NCI-H2029 (cell line): Measurements from ENCODE around the gene BCL11A.

Experiments
- DNase-seq: peaks from one replicate; lab custom pipeline; 2025; lab: John Stamatoyannopoulos, UW

The BCL11A gene

DNA sequence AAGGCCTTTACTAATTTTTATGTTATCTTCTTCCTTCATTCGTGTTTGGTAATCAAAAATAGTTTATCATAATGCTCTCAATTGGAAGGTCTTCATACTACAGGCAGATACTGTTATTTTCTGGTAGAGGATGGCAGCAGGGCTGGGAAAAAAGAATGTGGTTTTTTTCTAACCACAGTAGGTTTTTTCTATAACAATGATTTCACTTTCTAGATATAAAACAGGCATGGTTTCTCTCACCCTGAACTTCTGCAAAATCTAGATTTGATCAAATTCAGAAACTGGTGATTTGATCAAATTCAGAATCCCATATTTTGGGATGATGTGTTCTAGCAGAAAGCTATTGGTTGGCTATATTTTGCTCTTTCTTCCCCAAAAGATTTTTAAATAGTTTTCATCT is 27.6 kb downstream of the BCL11A start:
- DNase-seq: no peak

- no peak for DNase-seq
Measured at GRCh38 chr2:60524874-60525273, 28.6 kb downstream of the BCL11A start.

- no peak for DNase-seq
Measured at GRCh38 chr2:60523963-60524362, 29.5 kb downstream of the BCL11A start.

DNA sequence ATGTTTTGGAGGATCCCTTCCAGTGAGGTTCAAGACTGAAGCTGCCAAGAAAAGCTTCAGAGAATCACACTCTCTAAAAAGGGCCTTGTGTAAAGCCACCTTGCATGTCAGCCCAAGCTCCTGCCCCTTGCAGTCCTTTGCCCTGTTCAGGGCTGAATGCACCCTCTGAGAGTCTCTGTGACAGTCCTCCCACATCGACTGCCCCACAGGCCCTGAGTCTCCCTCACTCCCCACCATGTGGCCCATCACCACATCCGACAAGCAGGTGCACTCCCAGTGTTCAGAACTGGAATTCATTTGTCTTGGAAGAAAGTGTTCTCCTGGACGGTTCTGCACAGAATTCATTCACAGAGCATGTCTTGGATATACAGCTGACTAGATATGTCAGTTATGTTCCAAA is 31.0 kb downstream of the BCL11A start:
- DNase-seq: no peak

GRCh38 chr2:60521626-60522025 is 31.8 kb downstream of the BCL11A start:
- no peak for DNase-seq

DNA sequence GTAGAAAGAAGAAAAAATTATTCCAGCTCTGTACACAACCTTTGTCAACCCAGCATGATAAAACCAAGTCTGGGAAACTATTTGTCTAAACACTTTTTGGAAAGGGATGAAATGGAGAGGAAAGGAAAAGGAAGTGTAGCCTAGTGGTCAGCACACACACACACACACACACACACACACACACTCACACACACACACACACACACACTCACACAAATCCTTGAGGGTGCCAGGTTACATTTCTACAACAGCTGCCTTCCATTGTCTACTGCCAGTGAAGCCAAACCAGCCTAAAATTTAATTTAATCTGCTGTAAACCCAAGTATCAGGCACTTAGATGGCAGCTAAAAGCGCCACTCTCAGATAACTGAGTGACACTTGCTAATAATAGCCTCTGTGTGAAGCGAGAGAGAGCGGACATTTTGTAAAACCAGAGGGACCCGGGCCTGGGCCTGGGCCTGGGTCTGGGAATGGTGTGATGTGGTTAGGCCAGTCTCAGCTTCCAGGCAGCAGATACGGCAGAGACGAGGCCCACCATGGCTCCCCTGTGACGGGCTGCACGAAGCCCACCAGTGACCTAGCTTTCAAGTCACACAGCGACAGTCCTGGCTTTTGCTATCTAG is 32.4 kb downstream of the BCL11A start:
- DNase-seq: no peak

DNA sequence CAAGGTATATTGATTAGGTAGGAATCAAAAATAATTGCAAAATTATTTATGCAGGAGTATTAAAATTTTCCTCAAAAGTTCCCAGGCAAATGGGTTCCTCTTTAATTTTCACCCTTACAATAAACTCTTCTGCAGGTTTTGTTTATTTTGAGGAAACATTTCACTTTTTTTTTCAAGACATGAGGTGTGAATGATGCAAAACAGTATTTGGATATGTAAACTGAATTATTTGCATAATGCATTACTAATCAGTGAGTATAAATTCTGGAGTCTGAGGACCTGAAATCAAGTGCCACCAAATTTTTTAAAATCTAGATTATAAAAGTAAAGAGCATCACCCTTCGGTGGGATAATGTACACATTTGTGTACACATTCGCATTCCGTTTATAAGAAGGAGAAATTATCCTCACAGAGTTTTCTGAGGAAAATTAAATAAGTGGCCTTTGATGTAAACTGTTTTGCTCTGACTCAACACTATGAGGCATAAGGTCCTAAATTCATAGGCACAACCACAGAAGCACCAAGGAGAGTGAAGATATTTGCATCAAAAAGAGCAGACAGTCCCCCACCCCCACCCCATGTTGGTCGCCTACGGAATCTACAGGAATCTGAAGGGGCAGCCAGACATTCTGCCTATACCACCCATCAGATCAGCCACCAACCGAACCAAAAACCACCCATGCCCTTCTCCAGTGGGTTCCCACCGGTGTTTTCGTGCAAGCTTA is 33.1 kb downstream of the BCL11A start:
- no peak for DNase-seq

- DNase-seq: no peak
Measured at GRCh38 chr2:60519231-60519863, 34.1 kb downstream of the BCL11A start.

DNA sequence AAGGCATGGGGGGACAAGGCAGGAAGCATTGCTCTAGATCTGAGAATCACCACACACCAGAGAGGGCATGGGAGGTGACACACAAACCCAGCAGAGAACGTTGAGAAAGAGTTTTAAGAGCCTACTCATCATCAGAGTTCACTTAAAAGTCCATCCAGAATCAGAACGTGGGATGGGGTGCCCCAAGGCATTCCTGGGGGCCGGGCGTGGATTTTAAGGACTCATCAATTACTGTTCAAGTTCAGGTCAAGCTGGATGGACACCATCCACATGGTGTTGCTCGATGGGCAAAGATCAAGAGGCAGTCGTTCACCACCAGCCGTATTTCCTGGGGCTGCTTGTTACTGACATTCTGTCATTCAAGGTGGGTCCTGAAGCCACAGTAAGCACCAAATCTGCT is 34.9 kb downstream of the BCL11A start:
- no peak for DNase-seq

GRCh38 chr2:60517446-60517845 is 36.0 kb downstream of the BCL11A start:
- no peak for DNase-seq

DNA sequence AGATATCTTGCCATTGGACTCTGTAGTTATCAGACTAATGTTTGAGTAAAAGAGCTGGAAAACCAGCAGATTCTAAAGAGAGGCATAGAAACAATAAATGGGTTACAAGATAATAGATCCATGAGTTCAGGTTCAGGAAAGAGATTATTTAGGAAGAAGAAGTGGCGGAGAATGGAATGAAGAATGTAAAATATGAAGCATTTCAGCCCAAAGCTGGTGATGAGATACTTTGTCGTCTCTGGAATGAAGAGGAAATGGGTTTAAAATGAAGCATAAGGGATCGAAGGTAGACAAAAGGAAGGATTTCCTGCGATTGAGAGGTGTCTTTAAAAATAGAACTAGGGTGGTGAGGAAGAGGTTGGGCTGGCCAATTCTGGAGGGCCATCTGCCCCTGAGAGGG is 36.6 kb downstream of the BCL11A start:
- no peak for DNase-seq

DNA sequence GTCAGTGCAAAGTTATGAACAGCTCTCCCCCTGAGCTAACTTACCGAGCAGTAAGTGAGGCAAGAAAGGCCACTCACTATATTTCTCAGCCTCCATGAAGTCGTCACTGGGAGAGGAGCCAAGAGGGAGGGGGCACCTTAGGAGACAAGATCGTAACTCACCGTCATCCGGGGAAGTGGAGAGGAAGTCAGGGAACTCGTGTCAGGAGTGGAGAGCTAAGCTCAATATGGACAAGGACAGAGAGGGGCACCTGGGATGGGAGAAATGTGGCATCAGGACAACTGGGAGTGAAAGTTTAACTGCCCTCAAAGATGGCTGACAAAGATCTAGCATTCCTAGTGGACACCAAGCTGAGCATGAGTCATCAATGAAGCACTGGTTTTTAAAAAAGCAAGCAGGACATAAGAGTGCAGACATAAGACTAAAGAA is 37.1 kb downstream of the BCL11A start:
- no peak for DNase-seq

DNA sequence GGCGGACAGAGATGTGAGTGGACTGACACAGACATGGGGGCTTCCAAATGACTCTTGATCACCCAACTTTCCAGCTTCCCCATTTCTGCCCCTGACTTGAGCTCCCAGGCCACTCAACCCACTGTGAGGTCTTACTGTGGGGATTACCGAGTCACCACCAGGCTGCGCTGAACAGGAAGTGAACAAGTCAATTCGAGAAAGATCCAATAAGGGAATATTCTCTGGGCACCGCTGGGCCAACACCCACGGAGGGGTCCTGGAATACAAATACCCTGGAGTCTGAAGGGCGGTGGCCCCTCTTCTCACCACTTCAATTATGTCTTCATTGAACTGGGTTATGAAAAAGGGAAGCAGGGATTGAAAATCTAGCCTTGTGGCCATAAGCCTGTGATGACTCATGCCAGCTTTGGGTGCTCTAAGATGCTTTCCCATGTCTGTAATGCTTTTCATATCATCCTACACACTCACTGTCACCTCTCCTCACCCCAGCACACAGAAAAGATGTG is 37.7 kb downstream of the BCL11A start:
- no peak for DNase-seq

GRCh38 chr2:60513996-60514395 is 39.5 kb downstream of the BCL11A start:
- DNase-seq: no peak

GRCh38 chr2:60513191-60513590 is 40.3 kb downstream of the BCL11A start:
- DNase-seq: no peak

DNA sequence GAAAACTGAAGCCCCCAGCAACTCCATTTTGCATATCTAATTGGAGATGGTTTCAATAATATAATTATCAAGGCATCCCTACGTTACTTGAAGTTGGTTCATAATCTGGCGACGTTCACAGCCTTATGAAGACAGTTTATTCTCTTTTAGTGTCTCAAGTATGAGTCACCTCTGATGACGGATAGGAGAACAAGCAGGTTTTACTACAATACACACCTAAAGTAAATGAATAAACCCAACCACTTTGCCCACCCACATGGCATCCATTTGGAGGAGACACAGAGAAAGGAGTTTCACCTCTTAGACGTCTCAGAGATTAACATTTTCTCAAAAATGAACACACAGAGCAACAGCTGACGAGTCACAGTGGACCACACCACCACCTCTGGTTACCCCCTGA is 40.8 kb downstream of the BCL11A start:
- DNase-seq: no peak

DNA sequence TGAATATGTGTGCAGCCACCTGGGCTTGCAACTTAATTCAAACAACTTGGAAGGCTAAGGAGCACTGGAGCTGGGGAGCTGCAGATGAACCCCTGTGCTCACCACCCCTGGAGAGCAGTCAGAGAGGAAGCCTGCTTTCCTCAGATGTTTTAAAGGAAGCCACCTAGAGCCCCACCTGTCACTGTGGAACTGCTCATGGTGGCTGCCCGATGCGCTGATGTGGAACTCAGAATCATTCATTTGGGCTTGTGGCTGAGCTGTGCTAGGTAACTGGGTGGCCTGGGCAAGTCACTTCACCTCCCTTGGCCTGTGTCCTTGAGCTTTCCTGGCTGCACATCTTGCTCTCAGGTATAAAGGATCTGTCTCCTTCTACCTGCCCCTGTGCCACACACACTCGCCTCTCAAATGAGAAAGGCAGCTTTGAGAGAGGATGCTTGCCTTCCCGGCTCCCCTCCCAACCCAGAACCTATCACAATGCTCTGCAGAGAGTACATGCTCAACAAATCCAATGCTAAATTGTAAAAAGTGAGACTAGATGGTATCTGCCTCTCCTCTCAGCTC is 41.3 kb downstream of the BCL11A start:
- no peak for DNase-seq

GRCh38 chr2:60510713-60511112 is 42.7 kb downstream of the BCL11A start:
- DNase-seq: no peak

- no peak for DNase-seq
Measured at GRCh38 chr2:60509066-60509465, 44.4 kb downstream of the BCL11A start.

GRCh38 chr2:60508339-60508917 is 45.0 kb downstream of the BCL11A start:
- no peak for DNase-seq

DNA sequence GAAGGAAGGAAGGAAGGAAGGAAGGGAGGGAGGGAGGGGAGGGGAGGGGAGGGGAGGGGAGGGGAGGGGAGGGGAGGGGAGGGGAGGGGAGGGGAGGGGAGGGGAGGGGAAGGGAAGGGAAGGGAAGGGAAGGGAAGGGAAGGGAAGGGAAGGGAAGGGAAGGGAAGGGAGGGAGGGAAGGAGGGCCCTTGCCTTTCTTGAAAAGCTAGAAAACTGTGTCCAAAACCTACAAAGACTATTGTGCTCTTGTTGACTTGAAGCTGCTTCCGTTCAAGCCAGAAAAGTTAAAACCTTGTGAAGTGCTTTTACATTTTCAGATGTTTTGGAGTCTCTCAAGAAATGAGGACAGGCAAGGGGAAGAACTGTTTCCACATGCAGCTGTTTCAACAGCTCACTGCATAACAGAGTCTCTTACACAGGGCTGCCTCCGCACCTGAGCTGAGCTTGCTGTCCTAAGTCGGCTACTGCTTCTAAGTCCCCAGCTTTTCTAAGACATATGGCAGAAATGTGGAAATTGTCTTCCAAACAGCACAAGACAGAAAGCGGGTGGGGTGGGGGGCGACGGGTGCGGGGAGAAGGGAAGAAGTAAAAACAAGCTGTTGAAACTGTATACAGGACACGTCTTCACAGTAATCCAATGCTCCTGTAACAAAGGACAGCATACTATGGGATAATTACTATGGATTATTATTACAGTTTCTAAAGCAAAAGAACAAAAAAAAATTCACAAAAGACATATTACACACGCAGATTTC is 46.1 kb downstream of the BCL11A start:
- no peak for DNase-seq

DNA sequence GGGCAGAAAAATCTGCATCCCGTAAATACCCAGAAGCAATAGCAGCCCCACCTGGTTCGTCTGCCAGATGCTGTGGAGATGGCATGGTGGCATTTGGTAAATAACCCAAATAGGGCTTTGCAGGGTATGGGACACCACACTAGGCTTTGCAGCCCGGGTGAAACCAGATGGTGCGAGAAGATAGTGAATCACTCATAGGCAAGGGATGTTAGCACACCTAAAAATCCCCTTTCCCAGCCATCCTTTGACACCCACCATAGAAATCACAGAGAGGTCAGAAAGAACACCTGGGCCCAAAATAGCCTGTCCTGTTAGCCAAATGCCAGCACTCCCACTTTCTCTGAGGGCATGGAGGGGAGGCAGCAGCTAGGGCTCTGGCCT is 47.6 kb downstream of the BCL11A start:
- no peak for DNase-seq
